ENCODE measurements around the gene ELMO1. TPM values are rescaled to one million over a fixed set of nuclear protein-coding genes. Genes with fewer than 3 reads are reported as not detected.

The ELMO1 gene
- total RNA-seq, 1 donor from 2014 or later: 33.7 TPM

DNA sequence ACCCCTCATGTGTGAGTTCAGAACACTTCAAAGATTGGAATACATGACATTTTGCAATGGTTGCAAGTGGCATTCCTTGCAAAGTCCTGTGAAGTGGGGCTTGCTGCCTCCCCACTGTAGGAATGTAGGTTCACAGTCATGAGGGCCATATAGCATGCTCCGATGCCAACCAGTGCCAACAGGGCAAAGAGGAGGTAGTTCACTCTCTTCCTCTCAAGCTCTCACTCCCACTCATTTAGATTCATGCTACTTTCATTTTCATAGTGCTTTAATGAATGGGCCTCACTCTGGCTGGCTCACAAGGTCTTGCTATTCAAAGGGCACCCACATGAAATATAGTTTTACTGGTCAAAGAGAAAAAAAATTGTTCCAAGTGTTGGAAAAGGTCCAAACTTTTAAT lies 554.5 kb downstream of the ELMO1 start:
- no peak for DNase-seq (ENCODE audit: low read depth, low spot score)

DNA sequence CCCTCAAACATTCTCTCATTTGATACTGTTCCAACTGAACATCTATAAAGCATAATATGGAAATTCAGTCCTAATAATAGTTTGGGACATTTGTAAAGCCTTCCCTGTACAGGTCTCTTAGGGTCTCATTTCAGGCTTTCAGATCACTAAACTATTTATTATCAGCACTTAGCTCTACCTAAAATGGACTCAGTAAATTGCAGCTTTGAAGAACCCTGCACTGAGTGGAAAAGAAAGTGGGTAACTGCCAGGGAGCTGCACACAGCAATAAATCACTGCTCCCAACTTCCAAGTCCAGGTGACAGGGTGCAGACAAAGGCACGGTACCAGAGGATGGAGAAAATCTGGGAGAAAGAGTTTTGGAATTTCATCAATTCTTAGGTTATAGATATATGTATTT lies 559.5 kb downstream of the ELMO1 start:
- no peak for DNase-seq (ENCODE audit: low read depth, low spot score)

DNA sequence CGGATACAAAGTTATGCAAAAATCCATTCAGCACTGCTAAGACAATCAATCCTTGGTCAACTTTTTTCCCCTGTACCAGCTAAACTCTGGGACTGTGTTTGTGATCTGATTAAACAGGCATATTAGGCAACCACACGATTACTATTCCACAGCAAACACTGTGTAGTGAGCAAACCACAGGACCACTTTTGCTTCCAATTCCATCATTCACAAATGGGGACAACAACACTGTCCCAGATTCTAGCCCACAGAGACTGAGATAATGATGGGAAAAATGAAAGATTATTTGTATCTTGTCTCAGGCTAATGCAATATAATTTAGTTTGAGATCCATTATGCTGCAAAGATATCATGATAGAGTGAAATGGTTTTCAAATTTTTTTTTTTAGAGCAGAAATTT lies 560.7 kb downstream of the ELMO1 start:
- DNase-seq (ENCODE audit: low read depth, low spot score): no peak

DNA sequence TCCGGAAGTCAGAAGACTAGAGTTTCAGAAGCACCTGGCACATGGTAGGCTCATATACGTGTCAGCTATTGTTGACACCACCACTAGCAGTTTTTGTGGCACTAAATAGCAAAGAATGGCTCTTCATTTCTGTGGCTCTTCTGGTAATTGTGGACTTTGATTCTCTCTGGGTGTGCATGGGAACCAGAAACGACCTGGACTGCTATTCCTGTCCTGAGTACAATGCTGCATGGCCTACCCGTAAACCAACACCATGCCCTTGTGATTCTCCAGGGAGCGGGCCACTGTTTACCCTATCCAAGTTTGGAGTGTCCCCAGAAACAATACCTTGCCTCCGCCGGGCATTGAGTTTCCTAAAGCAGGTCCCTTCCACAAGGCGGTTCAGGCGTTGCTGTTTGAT lies 561.4 kb downstream of the ELMO1 start:
- DNase-seq (ENCODE audit: low read depth, low spot score): no peak

DNA sequence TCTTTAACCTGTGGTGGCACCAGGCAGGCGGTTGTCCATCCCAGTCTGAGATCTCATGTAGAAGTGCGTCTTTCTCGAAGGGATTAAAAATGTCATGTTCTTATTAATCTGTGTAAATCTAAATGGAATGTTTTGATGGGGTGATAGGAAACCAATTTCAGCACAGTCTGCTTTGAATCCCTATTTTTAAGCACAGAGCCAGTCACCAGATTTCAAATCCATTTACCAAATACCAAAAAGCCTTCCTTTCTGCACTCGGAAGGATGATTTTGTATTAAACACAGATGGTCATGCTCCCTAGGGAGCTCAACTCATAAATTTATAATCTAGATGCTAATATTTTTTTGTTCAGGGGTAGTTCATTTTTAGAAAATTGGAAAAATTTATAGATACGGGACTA lies 563.8 kb downstream of the ELMO1 start:
- no peak for DNase-seq (ENCODE audit: low read depth, low spot score)

DNA sequence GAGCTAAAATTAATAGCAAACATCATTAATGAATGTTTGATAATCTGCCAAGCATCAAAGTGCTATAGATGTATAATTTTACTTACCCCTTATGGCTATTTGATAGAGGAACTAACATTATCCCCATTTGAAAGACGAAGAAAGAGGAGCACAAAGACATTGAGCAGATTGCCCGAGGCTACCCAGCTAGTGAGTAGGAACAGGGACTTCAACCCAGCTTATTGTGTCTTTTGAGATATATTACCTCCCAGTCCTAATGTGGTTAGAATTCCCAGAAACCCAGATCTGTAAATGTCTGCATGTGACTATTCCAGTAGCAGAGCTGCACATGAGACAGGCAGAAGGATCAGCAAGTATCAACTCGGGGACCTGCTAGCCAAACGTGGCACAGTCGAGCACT lies 564.3 kb downstream of the ELMO1 start:
- DNase-seq (ENCODE audit: low read depth, low spot score): no peak

DNA sequence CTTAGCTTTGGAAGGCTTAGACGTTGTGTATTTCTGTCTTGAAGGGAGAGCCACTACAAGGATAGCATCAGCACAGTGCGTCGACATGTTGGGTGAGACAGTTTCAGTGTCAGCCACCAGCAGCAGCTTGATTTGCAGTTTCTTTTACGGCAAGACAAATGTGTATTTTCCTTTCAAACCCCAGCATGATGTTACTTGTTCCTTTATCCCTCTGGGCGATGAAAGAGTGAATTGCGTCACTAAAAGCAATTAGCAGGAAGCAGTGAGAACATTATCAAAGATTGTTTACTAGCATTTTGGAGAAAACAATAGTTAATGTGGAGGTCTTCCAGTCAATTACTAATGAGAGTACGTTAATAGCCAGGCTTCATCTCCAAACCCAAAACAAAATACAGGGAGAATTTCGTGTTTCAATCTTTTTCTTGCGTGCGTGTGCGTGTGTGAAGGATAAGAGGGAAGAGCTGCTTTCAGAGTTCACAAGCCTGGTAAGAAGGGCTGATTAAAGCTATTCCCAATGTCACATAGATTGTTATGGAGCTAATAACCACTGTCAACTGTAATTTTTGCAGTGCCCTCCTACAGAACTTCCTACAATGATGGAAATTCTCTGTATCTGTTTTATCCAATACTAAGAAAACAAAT lies 567.3 kb downstream of the ELMO1 start:
- DNase-seq (ENCODE audit: low read depth, low spot score): no peak

DNA sequence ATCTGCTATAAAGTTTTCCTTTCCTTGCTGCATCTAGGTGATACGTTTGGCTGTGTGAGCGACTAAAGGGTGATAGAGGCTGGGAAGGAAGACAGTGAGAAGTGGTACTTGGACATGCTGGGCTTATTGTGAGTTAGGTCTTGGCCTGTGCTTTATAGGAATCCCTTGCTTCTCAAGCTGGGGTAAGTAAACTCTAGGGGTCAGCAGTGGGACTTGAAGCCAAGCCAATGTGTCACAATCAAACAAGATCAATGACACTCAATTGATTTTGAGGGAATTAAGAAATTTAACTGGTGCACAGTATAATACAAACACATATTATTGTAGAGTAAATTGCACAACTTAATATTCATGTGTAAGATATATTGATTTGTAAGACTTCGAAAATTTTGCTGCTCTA lies 568.6 kb downstream of the ELMO1 start:
- no peak for DNase-seq (ENCODE audit: low read depth, low spot score)

DNA sequence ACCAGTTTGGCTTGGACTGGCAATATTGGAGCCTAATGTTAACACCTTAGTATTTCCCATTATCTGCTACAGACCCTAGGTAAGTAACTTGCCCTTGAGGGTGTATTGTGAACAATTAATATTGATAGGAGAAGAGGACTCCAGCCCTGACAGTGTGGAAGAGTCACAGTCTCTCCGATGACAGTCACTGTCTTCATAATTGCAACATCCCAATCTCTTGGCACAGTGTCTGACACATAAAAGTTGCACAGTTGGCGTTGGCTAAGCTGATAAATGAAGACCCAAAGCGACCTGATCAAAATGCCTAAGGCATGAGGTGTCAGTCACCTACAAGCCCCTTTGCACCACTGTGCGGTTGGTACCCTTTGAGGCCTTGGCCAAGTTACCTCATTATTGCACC lies 569.6 kb downstream of the ELMO1 start:
- DNase-seq (ENCODE audit: low read depth, low spot score): no peak

DNA sequence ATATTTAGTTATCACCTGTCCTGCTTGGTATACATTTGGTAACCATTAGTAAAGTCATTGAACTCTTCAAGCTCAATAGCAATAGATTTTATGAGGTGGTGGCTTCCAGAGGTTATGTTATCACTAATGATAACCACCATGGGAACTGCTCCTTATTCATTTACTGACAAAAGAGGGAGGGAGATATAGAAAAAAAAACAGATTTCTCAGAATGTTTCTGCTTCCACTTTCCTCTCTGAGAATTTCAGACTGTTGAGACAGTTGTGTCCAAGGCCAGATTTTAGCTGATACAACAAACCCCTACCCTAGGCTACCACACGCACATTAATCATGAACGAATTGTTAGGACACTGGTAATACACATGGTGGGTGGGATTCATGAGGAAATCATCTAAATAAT lies 570.4 kb downstream of the ELMO1 start:
- no peak for DNase-seq (ENCODE audit: low read depth, low spot score)

DNA sequence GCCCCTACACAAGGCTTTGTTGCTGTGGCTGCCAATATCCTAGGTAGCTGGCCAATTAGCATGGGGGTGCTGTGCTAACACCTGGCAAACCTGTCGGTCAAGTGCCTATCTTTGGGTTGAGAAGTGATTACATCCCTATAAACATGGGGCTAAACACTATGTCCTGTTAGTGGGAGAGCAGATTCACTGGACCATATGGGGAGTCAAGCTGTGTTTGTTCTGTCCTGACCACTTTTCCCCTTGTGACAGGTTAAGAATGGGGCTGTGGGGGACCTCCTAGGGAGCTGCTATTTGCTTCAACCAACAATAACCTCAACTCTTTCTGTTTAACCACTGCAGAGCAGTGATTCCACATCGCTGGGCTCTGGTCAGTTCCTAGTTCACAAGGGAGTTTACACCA lies 572.9 kb downstream of the ELMO1 start:
- DNase-seq (ENCODE audit: low read depth, low spot score): no peak

DNA sequence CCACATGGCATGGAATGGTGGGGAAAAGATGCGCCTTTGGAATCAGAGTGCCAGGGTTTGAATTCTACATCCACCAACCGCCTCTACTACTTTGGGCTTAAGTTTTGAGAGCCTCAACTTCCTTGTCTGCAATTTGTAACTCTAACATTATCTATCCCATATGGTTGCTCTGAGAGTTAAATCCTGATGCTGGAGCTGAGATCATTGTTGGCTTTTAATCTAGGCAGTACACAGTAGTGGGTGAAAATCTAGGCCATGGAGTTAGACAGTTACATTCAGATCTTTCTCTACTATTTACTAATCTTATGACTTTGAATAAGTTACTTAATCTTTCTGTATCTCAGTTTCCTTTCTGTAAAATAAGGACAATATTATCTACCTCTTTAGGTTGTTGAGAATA lies 574.6 kb downstream of the ELMO1 start:
- no peak for DNase-seq (ENCODE audit: low read depth, low spot score)

DNA sequence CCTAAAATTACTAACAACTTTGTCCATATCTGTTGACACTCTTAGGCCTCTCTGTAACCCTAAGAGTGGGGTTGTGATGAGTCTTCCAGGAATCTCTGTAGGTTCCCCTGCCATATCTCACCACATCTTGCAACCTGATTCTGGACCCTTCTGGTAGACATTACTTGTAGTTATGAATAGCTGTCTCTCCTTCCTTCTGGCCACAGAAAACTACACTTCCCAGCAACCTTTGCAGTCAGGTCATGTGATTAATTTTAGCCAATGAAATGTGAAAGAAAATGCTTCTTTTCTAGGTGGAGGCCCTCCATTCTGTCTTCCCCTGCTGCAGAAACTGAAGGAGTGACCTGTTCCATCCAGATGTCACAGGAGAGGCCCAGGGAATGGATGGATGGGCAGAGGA lies 576.8 kb downstream of the ELMO1 start:
- DNase-seq (ENCODE audit: low read depth, low spot score): no peak

DNA sequence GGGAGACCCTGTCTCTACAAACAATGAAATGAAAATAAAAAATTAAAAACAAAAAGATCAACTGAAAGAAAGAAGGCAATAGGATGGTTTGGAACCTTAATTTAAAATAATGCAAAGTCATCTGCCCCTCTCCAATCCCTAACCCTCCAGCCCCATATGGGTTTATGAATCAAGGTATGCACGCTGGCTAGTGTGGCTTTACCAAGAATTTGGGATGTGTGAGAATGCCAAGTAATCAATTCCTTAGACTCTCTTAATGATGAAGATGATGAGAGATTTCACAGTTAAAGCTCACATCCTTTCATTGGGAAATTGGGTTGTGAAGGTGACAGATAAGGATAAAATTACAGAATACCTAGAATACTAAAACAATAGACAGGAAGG lies 577.3 kb downstream of the ELMO1 start:
- no peak for DNase-seq (ENCODE audit: low read depth, low spot score)

DNA sequence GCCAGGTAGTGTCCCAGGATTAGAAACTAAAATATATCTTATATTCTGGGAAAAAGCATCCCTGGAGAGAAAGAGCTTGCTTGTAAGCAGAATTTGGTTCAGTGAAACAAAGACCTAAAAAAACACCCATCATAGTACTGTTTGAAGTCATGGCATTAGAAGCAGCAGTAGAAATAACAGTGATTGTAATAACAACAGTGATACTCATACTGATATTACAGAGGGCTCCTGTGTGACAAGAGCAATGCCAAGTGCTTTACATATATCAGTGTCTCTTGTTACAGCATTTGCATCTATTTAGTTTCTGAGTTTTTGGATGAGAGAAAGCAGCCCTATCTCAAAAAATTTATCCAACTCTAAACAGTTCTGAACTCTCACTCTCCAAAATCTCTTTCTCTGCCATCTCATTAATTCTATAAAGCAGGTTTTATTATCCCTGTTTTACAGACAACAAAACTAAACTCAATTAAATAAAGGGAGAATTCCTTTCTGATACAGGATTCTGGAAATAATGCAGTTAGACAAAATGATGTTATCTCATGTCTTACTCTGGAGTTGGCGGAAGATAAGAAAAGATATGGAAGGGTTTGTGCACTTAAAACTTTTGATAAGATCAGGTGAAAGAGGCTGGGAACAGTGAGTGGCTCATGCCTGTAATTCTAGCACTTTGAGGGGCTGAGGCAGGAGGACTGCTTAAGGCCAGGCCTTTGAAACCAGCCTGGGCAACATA lies 577.9 kb downstream of the ELMO1 start:
- DNase-seq (ENCODE audit: low read depth, low spot score): no peak

DNA sequence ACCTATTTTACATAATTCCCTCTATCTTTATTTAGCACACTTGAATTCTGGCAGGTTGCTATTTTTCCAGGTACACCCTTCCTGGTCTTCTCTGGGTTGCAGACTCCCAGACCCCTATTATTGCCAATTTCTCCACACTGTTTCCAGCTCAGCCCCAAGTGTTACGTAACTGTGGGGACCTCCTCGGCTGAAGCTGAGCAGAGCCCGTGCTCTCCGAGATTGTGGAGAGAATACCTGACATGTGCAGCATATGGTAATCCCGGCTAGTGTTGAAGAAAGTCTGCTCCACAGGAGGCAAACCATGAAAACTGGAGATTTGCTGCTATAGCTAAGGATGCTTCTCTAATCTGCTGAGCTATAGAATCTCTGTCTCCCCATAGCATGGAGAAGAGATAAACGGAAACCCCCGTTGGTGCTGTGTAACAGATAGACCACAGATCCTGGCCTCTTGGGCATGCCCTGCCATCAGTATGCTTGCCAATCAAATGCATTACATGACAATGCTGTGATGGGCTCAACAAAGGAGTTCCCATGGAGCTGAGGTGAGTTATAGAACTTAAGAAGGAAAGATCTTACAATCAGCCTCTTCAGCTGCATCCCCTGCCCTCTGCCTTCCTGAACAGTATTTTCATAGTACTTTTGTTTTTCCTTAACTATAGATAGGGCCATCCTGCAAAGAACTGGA lies 579.8 kb downstream of the ELMO1 start:
- no peak for DNase-seq (ENCODE audit: low read depth, low spot score)

DNA sequence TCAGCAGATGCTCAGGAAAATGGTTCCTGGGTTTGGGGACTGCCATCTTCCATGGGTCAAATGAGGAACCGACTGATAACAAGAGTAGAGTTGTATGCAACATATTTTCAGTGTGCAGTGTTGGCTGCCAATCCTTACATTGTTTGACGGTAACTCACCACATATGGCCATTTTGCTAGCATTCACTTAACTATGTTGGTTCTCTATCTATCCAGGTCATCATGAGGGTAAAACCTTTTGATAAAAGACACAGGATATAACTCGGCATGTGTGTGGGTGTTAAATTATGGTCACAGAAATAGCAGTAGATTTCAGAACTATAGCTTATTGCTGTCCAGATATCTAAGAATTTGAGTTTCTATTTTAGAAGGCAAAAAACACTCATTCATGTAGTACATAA lies 583.6 kb downstream of the ELMO1 start:
- no peak for DNase-seq (ENCODE audit: low read depth, low spot score)

DNA sequence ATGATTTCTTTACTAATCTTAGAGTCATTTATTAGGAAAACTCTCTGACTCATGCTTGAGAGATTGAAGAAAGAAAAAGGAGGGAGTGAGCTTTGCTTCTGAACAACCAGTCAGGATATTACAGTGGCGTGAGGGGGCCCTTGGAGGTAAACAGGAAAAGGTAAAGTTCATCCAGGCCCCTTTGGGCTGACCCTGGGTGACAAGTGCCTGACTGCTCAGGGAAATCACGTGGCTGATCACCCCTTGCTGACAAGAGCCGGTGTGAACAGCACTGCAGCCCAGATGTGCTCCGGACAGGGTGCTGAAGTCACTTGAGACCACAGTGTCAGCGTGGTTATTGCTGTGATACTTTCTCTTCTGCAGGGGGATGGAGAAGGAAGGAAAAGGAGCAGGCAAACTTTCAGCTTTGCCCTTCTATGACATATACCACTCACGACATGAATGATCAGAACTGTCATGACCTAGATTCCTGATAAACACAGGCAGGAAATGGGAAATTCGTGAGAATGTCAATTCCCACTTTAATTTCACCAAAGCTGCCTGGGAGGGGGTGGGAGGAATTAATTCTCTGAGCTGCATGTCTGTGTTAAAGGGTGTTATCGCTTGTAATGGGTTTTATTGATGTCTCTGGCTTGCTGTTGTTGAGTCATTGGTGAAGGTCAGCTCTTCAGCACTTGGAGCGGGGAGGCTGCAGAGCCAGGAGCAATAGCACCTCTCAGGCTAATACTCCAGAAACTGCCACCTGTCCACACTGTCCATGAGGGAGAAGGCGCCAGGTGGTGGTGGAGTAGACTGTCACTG lies 584.6 kb downstream of the ELMO1 start:
- DNase-seq (ENCODE audit: low read depth, low spot score): no peak

DNA sequence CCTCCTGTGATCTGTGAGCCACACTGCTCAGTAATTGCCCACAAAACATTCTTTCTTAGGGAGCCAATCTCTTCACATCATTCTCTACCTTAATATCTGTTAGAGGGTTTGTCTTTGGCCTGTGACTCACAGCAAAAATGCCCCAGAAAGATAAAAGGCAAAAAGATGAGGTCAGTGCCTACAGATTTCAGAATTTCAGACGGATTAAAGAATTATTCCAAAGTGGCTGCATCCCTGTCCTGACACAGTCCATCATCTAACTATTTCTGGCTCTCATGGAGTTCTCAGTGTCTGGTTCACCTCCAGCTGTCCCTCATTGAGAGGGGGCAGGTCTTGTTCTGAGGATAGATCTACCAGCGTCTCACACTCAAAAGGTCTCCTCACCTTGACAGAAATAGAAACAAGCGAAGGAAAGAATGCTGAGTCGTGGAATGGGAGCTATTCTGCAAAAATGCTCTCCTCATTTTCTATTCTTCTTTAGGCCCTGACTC lies 585.8 kb downstream of the ELMO1 start:
- no peak for DNase-seq (ENCODE audit: low read depth, low spot score)

DNA sequence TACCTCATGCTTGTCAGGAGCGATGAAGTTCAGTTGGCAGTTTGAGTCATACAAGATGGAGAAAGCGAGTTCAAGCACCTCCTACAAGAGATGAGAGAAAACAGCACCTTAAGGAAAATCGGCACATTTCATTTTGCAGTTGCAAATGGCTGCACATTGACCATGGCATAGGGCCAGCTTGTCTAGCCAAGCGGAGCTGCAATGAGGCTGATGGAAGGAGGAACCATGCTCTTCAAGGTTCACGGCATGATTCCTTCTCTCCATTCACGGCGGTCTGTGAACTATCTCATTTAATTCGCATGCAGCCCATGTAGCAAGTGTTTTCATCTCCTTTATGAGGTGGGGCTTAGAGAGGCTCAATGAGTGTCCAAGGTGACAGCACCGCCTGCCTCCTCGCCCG lies 587.0 kb downstream of the ELMO1 start:
- no peak for DNase-seq (ENCODE audit: low read depth, low spot score)

DNA sequence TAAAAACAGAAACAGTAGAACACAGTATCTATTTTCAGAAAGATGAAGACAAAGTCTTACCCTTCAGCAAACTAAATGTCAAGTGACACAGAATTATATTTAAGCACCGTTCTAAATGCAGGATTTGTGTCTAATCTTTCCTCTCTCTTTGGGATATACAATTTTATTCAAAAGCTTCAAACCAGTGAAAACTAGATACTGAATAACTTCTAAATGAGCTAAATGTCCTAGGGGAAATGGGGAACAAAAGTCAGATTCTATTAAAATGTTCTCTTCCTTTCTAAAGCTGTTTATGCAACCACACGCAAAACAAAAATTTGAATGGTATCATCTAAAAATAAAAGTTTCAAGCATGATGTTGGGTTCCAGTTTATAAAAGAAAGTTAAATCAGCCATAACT lies 588.0 kb downstream of the ELMO1 start:
- DNase-seq (ENCODE audit: low read depth, low spot score): no peak

DNA sequence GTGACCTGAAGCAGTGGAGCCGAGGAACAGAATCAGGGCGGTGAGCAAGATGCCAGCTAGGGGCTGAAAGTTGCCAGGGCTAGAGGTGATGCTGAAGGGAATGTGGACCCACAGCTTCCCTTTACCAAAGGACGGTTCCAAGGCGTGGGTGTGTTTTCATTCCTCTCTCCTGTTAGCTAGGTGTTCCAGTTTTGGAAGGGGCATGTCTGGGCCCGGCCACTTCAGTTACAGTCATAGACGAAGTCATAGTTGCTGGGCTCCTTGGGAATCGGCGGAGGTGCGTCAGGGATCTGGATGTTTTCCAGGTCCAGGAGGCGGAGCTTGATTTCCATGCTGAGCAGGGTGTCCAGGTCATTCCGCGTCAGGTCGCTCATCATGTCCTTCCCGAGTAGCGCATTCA lies 593.3 kb downstream of the ELMO1 start:
- DNase-seq (ENCODE audit: low read depth, low spot score): no peak

Measured in pulmonary artery endothelial cell (primary cell).